Measurements from ENCODE around the gene HSD17B1. TPM values are rescaled to one million over a fixed set of nuclear protein-coding genes. Genes with fewer than 3 reads are reported as not detected.

Gene HSD17B1
- polyA plus RNA-seq, 1 donor from 2014 or later = 1.0 TPM

- Histone ChIP-seq H4K20me1 (ENCODE audit: insufficient read depth) (no peaks in the 10 kb centered on the region), H2AFZ (ENCODE audit: low read depth, low read length) (no peak overlapping the region), H3K79me2 (replicated peaks; ENCODE audit: insufficient read depth, low read length) (peaks cover 16% of the 10 kb centered on the region), H3K4me3 (ENCODE audit: low read length) (no peak overlapping the region), H3F3A (ENCODE audit: insufficient read depth, low read length, poor library complexity, severe bottlenecking) (no peaks in the 10 kb centered on the region), H3K36me3 (ENCODE audit: insufficient read depth, low read length) (no peaks in the 10 kb centered on the region), H3K9ac (ENCODE audit: low read length) (no peak overlapping the region), H3K4me2 (ENCODE audit: low read length) (no peak overlapping the region), H3K27me3 (ENCODE audit: insufficient read depth, low read depth, low read length) (no peaks in the 10 kb centered on the region), H3K27ac (ENCODE audit: low read length) (no peak overlapping the region), H3K9me2 (ENCODE audit: insufficient read depth, low read length) (no peaks in the 10 kb centered on the region), H3K9me3 (ENCODE audit: low read length) (no peaks in the 10 kb centered on the region)
- no peak for TF ChIP-seq EP300 (conservative IDR thresholded peaks at IDR 0.05; ENCODE audit: poor library complexity, severe bottlenecking)
- TF ChIP-seq POLR2AphosphoS5 (IDR thresholded peaks at IDR 0.05) = no peak
- no peak for TF ChIP-seq TAF1 (IDR thresholded peaks at IDR 0.05; ENCODE audit: low read depth)
- TF ChIP-seq EZH2 (IDR thresholded peaks at IDR 0.05; ENCODE audit: borderline replicate concordance, insufficient read depth, low read length, poor library complexity, severe bottlenecking) = no peak
- no peak for TF ChIP-seq MXI1 (conservative IDR thresholded peaks at IDR 0.05; ENCODE audit: poor library complexity, severe bottlenecking)
- no peak for TF ChIP-seq REST (IDR thresholded peaks at IDR 0.05; ENCODE audit: borderline replicate concordance)
- no peak for TF ChIP-seq RAD21 (conservative IDR thresholded peaks at IDR 0.05)
- no peak for TF ChIP-seq SMC3 (conservative IDR thresholded peaks at IDR 0.05; ENCODE audit: poor library complexity)
- TF ChIP-seq CTCF (IDR thresholded peaks at IDR 0.05; ENCODE audit: poor library complexity, severe bottlenecking) = no peak
These were observed 12.9 kb downstream of the HSD17B1 start for GRCh38 chr17:42565523-42566214.

- H3K36me3 ChIP-seq (ENCODE audit: insufficient read depth, low read length) = no peaks in the 10 kb centered on the region
- H3K27me3 ChIP-seq (ENCODE audit: insufficient read depth, low read depth, low read length) = no peaks in the 10 kb centered on the region
- H3K9me2 ChIP-seq (ENCODE audit: insufficient read depth, low read length) = no peaks in the 10 kb centered on the region
- no peaks in the 10 kb centered on the region for H4K20me1 ChIP-seq (ENCODE audit: insufficient read depth)
- peak overlapping the region; percentile 89 for H3K9ac ChIP-seq (ENCODE audit: low read length)
- TF ChIP-seq TAF1 (IDR thresholded peaks at IDR 0.05; ENCODE audit: low read depth) = no peak
- TF ChIP-seq CTCF (IDR thresholded peaks at IDR 0.05; ENCODE audit: poor library complexity, severe bottlenecking) = no peak
- TF ChIP-seq REST (IDR thresholded peaks at IDR 0.05; ENCODE audit: borderline replicate concordance) = no peak
- TF ChIP-seq SMC3 (conservative IDR thresholded peaks at IDR 0.05; ENCODE audit: poor library complexity) = no peak
- no peak for TF ChIP-seq EZH2 (IDR thresholded peaks at IDR 0.05; ENCODE audit: borderline replicate concordance, insufficient read depth, low read length, poor library complexity, severe bottlenecking)
- no peak for TF ChIP-seq POLR2AphosphoS5 (IDR thresholded peaks at IDR 0.05)
- no peak for TF ChIP-seq RAD21 (conservative IDR thresholded peaks at IDR 0.05)
- TF ChIP-seq EP300 (conservative IDR thresholded peaks at IDR 0.05; ENCODE audit: poor library complexity, severe bottlenecking) = no peak
- TF ChIP-seq MXI1 (conservative IDR thresholded peaks at IDR 0.05; ENCODE audit: poor library complexity, severe bottlenecking) = no peak
- H3K9me3 ChIP-seq (ENCODE audit: low read length) = no peaks in the 10 kb centered on the region
- H3F3A ChIP-seq (ENCODE audit: insufficient read depth, low read length, poor library complexity, severe bottlenecking) = no peaks in the 10 kb centered on the region
- H3K4me2 ChIP-seq (ENCODE audit: low read length) = peak overlapping the region; percentile 55
- H3K4me3 ChIP-seq (ENCODE audit: low read length) = peak overlapping the region; percentile 98
- peaks cover 16% of the 10 kb centered on the region for H3K79me2 ChIP-seq (replicated peaks; ENCODE audit: insufficient read depth, low read length)
- peak overlapping the region; percentile 84 for H3K27ac ChIP-seq (ENCODE audit: low read length)
- peak overlapping the region; percentile 85 for H2AFZ ChIP-seq (ENCODE audit: low read depth, low read length)
These were observed 13.6 kb downstream of the HSD17B1 start for GRCh38 chr17:42566215-42566882.

All from neural cell (in vitro differentiated cells).